Testis (tissue), 3 donors: ENCODE results near the gene SMYD5. TPM values are rescaled to one million over a fixed set of nuclear protein-coding genes. Genes with fewer than 3 reads are reported as not detected.

Experiments
- DNase-seq: peaks from one replicate; pipeline ENCODE4 v3.0.0-alpha.2; 2019
- H3K27ac ChIP-seq, 2 donors: fragments of 200-600 bp; sonication (generic); one replicate each; pipeline ENCODE4 v1.5.1; 2019
- H3K27me3 ChIP-seq: fragments of 200-600 bp; sonication (generic); one replicate; pipeline ENCODE4 v1.5.1; 2019
- H3K36me3 ChIP-seq: fragments of 200-600 bp; sonication (generic); one replicate; pipeline ENCODE4 v1.5.1; 2017; ENCODE audit warnings: low read depth; ENCODE audit errors: missing control alignments
- H3K4me1 ChIP-seq: fragments of 200-600 bp; sonication (generic); one replicate; pipeline ENCODE4 v1.5.1; 2019
- H3K4me3 ChIP-seq, 2 donors: fragments of 200-600 bp; sonication (generic); one replicate each; pipeline ENCODE4 v1.5.1; 2017 to 2019
- H3K9me3 ChIP-seq: fragments of 200-600 bp; sonication (generic); one replicate; pipeline ENCODE4 v1.5.1; 2017
- POLR2A ChIP-seq: fragments of 450-650 bp; IDR thresholded peaks from one replicate; pipeline ENCODE4 v1.6.1; 2017; ENCODE audit warnings: antibody characterized with exemption, mild to moderate bottlenecking, moderate library complexity
- WGBS, 2 donors: methylation state at CpG; one replicate each; pipeline ENCODE4 v1.1.5; 2018; 5-methylcytosine and 5-hydroxymethylcytosine counted together
- intact Hi-C: fragments of 100-400 bp; cut with DNase I; formaldehyde crosslinking; loops from one replicate; pipeline ENCODE4 v1.15.1; 2023; ENCODE audit warnings: low total_unique reads
- polyA plus RNA-seq: library from polyadenylated mRNA; stranded (reverse); fragments of 350-450 nt; fragmentation: Illumina TruSeq; extraction: RNeasy Lipid Tissue Mini Kit (QIAGEN cat#74804); gene quantifications from one replicate; pipeline ENCODE4 v1.2.3, GENCODE V29; 2014; ENCODE audit warnings: low read depth, low replicate concordance; ENCODE audit not compliant: insufficient read depth
- total RNA-seq, 2 donors: library from RNA; depleted of rRNA; stranded (reverse); fragments of >200 nt; gene quantifications; one replicate each; pipeline ENCODE4 v1.2.3, GENCODE V29; 2016
- TF ChIP-seq, protein P1 (sequence below), 3 experiments: fragments of 450-650 bp in 2 of 3; fragments of 200-600 bp in 1 of 3; sonication (generic) in 1 of 3; IDR thresholded peaks; one replicate each; pipeline ENCODE4 v1.5.1; 2016 to 2019; ENCODE audit warnings: antibody characterized with exemption in 3 of 3, mild to moderate bottlenecking in 2 of 3, moderate library complexity in 1 of 3

The SMYD5 gene
- total and polyA plus RNA-seq, 3 donors from 2014 or later, result 36.4 to 58.2 (median 53.0) TPM

DNA sequence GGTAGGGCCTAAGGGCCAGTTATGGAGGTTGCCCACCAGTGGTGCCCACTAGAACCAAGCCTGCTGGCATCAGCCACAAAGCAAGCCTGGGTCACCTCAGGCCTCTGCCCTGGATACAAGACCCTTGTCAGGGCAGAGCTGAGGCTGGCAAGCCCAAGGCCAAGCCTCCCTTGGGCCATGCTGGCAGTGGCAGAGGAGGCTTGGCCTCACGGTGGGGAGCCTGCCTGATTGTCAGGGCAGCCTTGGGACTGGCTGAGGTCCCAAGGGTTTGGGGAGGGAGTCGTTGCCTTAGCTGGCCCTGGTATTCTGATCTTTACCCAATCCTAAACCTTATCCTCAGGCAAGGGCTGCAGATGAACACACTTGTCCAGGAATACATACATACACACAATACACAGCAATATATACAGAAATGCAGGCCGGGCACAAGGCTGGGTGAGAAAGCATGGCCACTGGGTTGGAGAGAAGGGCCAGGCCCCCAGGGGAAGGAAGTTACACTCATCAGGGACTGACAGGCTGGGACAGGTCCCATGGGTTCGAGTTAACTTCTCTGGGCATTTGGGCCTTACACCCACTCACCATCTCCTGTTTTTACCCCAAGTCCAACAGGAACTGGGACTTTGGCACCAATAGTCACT, 41.1 kb downstream of the SMYD5 start:
- no peak overlapping the region for H3K27ac ChIP-seq

GRCh38 chr2:73255907-73256617, 42.0 kb downstream of the SMYD5 start:
- no peak for DNase-seq
- intact Hi-C loops, result no loop called here
- no peak overlapping the region for H3K27ac ChIP-seq
- 81 to 82% methylated on average over 5 of the region's 5 CpGs for whole genome bisulfite sequencing, 2 donors
- H3K4me3 ChIP-seq, result no peak overlapping the region
- TF ChIP-seq, protein P1, sequence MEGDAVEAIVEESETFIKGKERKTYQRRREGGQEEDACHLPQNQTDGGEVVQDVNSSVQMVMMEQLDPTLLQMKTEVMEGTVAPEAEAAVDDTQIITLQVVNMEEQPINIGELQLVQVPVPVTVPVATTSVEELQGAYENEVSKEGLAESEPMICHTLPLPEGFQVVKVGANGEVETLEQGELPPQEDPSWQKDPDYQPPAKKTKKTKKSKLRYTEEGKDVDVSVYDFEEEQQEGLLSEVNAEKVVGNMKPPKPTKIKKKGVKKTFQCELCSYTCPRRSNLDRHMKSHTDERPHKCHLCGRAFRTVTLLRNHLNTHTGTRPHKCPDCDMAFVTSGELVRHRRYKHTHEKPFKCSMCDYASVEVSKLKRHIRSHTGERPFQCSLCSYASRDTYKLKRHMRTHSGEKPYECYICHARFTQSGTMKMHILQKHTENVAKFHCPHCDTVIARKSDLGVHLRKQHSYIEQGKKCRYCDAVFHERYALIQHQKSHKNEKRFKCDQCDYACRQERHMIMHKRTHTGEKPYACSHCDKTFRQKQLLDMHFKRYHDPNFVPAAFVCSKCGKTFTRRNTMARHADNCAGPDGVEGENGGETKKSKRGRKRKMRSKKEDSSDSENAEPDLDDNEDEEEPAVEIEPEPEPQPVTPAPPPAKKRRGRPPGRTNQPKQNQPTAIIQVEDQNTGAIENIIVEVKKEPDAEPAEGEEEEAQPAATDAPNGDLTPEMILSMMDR (IDR thresholded peaks at IDR 0.05), result no peak
- TF ChIP-seq POLR2A, result no peak
- H3K4me1 ChIP-seq, result peaks cover under 1% of the 10 kb centered on the region
- no peaks in the 10 kb centered on the region for H3K36me3 ChIP-seq
- H3K9me3 ChIP-seq, result no peaks in the 10 kb centered on the region
- no peaks in the 10 kb centered on the region for H3K27me3 ChIP-seq

More for the DNA sequence above, 41.1 kb downstream of the SMYD5 start:
- Histone ChIP-seq H3K4me3 (no peak overlapping the region), H3K27me3 (no peaks in the 10 kb centered on the region), H3K36me3 (no peaks in the 10 kb centered on the region), H3K4me1 (peaks cover 9% of the 10 kb centered on the region), H3K9me3 (no peaks in the 10 kb centered on the region)
- 57 to 79% methylated on average over 4 of the region's 4 CpGs for WGBS, 2 donors
- no peak for DNase-seq
- intact Hi-C loops, result no loop called here
- TF ChIP-seq POLR2A, result no peak
- TF ChIP-seq, protein P1 (IDR thresholded peaks at IDR 0.05), result no peak

GRCh38 chr2:73256618-73256922, 42.5 kb downstream of the SMYD5 start:
- intact Hi-C loops, result no loop called here

GRCh38 chr2:73257021-73257420, 43.0 kb downstream of the SMYD5 start:
- no peaks in the 10 kb centered on the region for H3K4me1 ChIP-seq
- no peak overlapping the region for H3K4me3 ChIP-seq
- H3K9me3 ChIP-seq, result no peaks in the 10 kb centered on the region
- H3K36me3 ChIP-seq, result no peaks in the 10 kb centered on the region
- WGBS, 2 donors, result 86 to 90% methylated on average over 2 of the region's 2 CpGs
- DNase-seq, result no peak
- no peak overlapping the region for H3K27ac ChIP-seq
- TF ChIP-seq, protein P1 (IDR thresholded peaks at IDR 0.05), result no peak
- TF ChIP-seq POLR2A, result no peak
- no peaks in the 10 kb centered on the region for H3K27me3 ChIP-seq
- intact Hi-C loops, result no loop called here

More at GRCh38 chr2:73256618-73256922, 42.5 kb downstream of the SMYD5 start:
- DNase-seq, result no peak
- no peaks in the 10 kb centered on the region for H3K36me3 ChIP-seq
- H3K4me3 ChIP-seq, result no peak overlapping the region
- no peaks in the 10 kb centered on the region for H3K9me3 ChIP-seq
- no peaks in the 10 kb centered on the region for H3K27me3 ChIP-seq
- 20 to 63% methylated on average over 1 of the region's 1 CpG for WGBS, 2 donors
- no peak for TF ChIP-seq POLR2A
- no peaks in the 10 kb centered on the region for H3K4me1 ChIP-seq
- no peak overlapping the region for H3K27ac ChIP-seq

GRCh38 chr2:73257425-73258125, 43.5 kb downstream of the SMYD5 start:
- Histone ChIP-seq H3K4me1 (no peaks in the 10 kb centered on the region), H3K36me3 (no peaks in the 10 kb centered on the region), H3K9me3 (no peaks in the 10 kb centered on the region), H3K4me3 (no peak overlapping the region), H3K27ac (no peak overlapping the region), H3K27me3 (no peaks in the 10 kb centered on the region)
- DNase-seq, result no peak
- intact Hi-C loops, result no loop called here
- TF ChIP-seq, protein P1 (IDR thresholded peaks at IDR 0.05), result no peak
- WGBS, 2 donors, result 65 to 75% methylated on average over 6 to 10 of the region's 10 CpGs
